H9 (cell line): ENCODE measurements around the gene CDKAL1. TPM values are rescaled to one million over a fixed set of nuclear protein-coding genes. Genes with fewer than 3 reads are reported as not detected.

Experiments used
- DNase-seq: peaks from one replicate; pipeline ENCODE4 v3.0.0-alpha.2; 2017
- H2AFZ ChIP-seq: one replicate; pipeline ENCODE4 v1.6.1; 2013; ENCODE audit warnings: mild to moderate bottlenecking, low read length, control low read depth, moderate library complexity
- H2AK5ac ChIP-seq: 2 replicates; pipeline ENCODE4 v1.6.1; 2013; ENCODE audit warnings: low read length, control low read depth, mixed read lengths; ENCODE audit not compliant: insufficient read length
- H2BK120ac ChIP-seq: one replicate; pipeline ENCODE4 v1.6.1; 2013; ENCODE audit warnings: low read depth, mild to moderate bottlenecking, low read length, control low read depth, inconsistent platforms; ENCODE audit not compliant: poor library complexity, severe bottlenecking
- H2BK12ac ChIP-seq: 2 replicates; pipeline ENCODE4 v1.6.1; 2013; ENCODE audit warnings: low read length, control low read depth, mixed read lengths, low read depth; ENCODE audit not compliant: insufficient read length
- H2BK15ac ChIP-seq: 2 replicates; pipeline ENCODE4 v1.6.1; 2013; ENCODE audit warnings: low read depth, low read length, control low read depth
- H2BK20ac ChIP-seq: one replicate; pipeline ENCODE4 v1.6.1; 2013; ENCODE audit warnings: low read depth, mild to moderate bottlenecking, low read length, control low read depth, inconsistent platforms; ENCODE audit not compliant: poor library complexity, severe bottlenecking
- H2BK5ac ChIP-seq: 2 replicates; pipeline ENCODE4 v1.6.1; 2013; ENCODE audit warnings: low read length, control low read depth, mixed read lengths; ENCODE audit not compliant: insufficient read length
- H3K14ac ChIP-seq: 2 replicates; pipeline ENCODE4 v1.6.1; 2013; ENCODE audit warnings: low read length, control low read depth; ENCODE audit not compliant: insufficient read depth
- H3K18ac ChIP-seq: 2 replicates; pipeline ENCODE4 v1.6.1; 2013; ENCODE audit warnings: low read depth, mild to moderate bottlenecking, mixed read lengths, low read length, control low read depth; ENCODE audit not compliant: insufficient read length
- H3K23ac ChIP-seq: 2 replicates; pipeline ENCODE4 v1.6.1; 2013; ENCODE audit warnings: low read length, control low read depth, mixed read lengths, low read depth; ENCODE audit not compliant: insufficient read length
- H3K23me2 ChIP-seq: 2 replicates; pipeline ENCODE4 v1.6.1; 2013; ENCODE audit warnings: low read depth, mild to moderate bottlenecking, mixed read lengths, low read length, control low read depth; ENCODE audit not compliant: insufficient read length, poor library complexity, severe bottlenecking
- H3K27ac ChIP-seq: 2 replicates; pipeline ENCODE4 v1.5.1; 2013; ENCODE audit warnings: low read length, control low read depth, mixed read lengths, low read depth; ENCODE audit not compliant: insufficient read length
- H3K27me3 ChIP-seq: 2 replicates; pipeline ENCODE4 v1.6.1; 2013; ENCODE audit warnings: low read length, control low read depth, inconsistent platforms; ENCODE audit not compliant: insufficient read depth
- H3K4ac ChIP-seq: 2 replicates; pipeline ENCODE4 v1.6.1; 2013; ENCODE audit warnings: low read depth, mild to moderate bottlenecking, control low read depth, inconsistent platforms, low read length, moderate library complexity
- H3K4me1 ChIP-seq: 2 replicates; pipeline ENCODE4 v1.6.1; 2013; ENCODE audit warnings: low read length, control low read depth, inconsistent platforms; ENCODE audit not compliant: insufficient read depth
- H3K4me2 ChIP-seq: 2 replicates; pipeline ENCODE4 v1.6.1; 2013; ENCODE audit warnings: low read length, control low read depth, mixed read lengths; ENCODE audit not compliant: insufficient read length, insufficient read depth
- H3K56ac ChIP-seq: 2 replicates; pipeline ENCODE4 v1.6.1; 2013; ENCODE audit warnings: low read depth, mild to moderate bottlenecking, mixed read lengths, low read length, control low read depth; ENCODE audit not compliant: insufficient read length
- H3K79me1 ChIP-seq: 2 replicates; pipeline ENCODE4 v1.6.1; 2013; ENCODE audit warnings: low read depth, mild to moderate bottlenecking, moderate library complexity, low read length, control low read depth, inconsistent platforms; ENCODE audit not compliant: insufficient read depth, poor library complexity, severe bottlenecking
- H3K79me2 ChIP-seq: 2 replicates; pipeline ENCODE4 v1.6.1; 2013; ENCODE audit warnings: low read length, control low read depth, inconsistent platforms; ENCODE audit not compliant: insufficient read depth
- H3K9ac ChIP-seq: 2 replicates; pipeline ENCODE4 v1.6.1; 2013; ENCODE audit warnings: low read length, control low read depth, mixed read lengths; ENCODE audit not compliant: insufficient read length; ENCODE audit errors: extremely low read depth
- H3K9me3 ChIP-seq: one replicate; pipeline ENCODE4 v1.6.1; 2013; ENCODE audit warnings: low read depth, low read length, inconsistent platforms; ENCODE audit not compliant: control insufficient read depth
- H3T11ph ChIP-seq: one replicate; pipeline ENCODE4 v1.6.1; 2013; ENCODE audit warnings: mild to moderate bottlenecking, low read length, control low read depth, inconsistent platforms
- H4K20me1 ChIP-seq: one replicate; pipeline ENCODE4 v1.6.1; 2013; ENCODE audit not compliant: control insufficient read depth, insufficient read length, insufficient read depth
- H4K5ac ChIP-seq: 2 replicates; pipeline ENCODE4 v1.6.1; 2013; ENCODE audit warnings: low read depth, mild to moderate bottlenecking, mixed read lengths, low read length, control low read depth; ENCODE audit not compliant: insufficient read length
- H4K8ac ChIP-seq: replicated peaks from 2 replicates; pipeline ENCODE4 v1.6.1; 2013; ENCODE audit warnings: low read length, control low read depth, mixed read lengths, low read depth; ENCODE audit not compliant: insufficient read length
- H4K91ac ChIP-seq: 2 replicates; pipeline ENCODE4 v1.6.1; 2013; ENCODE audit warnings: low read depth, mild to moderate bottlenecking, moderate library complexity, mixed read lengths, low read length, control low read depth; ENCODE audit not compliant: insufficient read length
- H3K27ac Mint-ChIP-seq, 3 experiments: 2 replicates in 2 of 3; 3 replicates in 1 of 3; pipeline ENCODE4 v1.8.0; 2020 to 2021; ENCODE audit warnings: mixed read lengths in 3 of 3, mild to moderate bottlenecking in 1 of 3, moderate library complexity in 1 of 3
- H3K27me3 Mint-ChIP-seq: 2 replicates; pipeline ENCODE4 v1.8.0; 2021; ENCODE audit warnings: low read depth, mild to moderate bottlenecking, moderate library complexity, mixed read lengths
- H3K36me3 Mint-ChIP-seq, 3 experiments: 2 replicates in 2 of 3; 3 replicates in 1 of 3; pipeline ENCODE4 v1.8.0; 2020 to 2021; ENCODE audit warnings: low read depth in 3 of 3, mixed read lengths in 3 of 3; ENCODE audit not compliant: insufficient read depth in 1 of 3
- H3K4me1 Mint-ChIP-seq, 2 experiments: 2 replicates each; pipeline ENCODE4 v1.8.0; 2020; ENCODE audit warnings: mixed read lengths in 2 of 2
- H3K4me3 Mint-ChIP-seq, 2 experiments: 2 replicates in 1 of 2; 3 replicates in 1 of 2; pipeline ENCODE4 v1.8.0; 2020 to 2021; ENCODE audit warnings: mild to moderate bottlenecking in 2 of 2, mixed read lengths in 2 of 2, moderate library complexity in 1 of 2
- H3K9me3 Mint-ChIP-seq, 2 experiments: 2 replicates in 1 of 2; 3 replicates in 1 of 2; pipeline ENCODE4 v1.8.0; 2020; ENCODE audit warnings: mild to moderate bottlenecking in 2 of 2, mixed read lengths in 2 of 2, moderate library complexity in 1 of 2
- WGBS: extraction: QIAGEN DNeasy Blood & Tissue Kit; methylation state at CpG from one replicate; pipeline ENCODE4 v1.1.7; 2013; ENCODE audit warnings: missing lambda C conversion rate, low lambda C conversion rate, mixed read lengths; ENCODE audit not compliant: insufficient read length; ENCODE audit errors: extremely low coverage; 5-methylcytosine and 5-hydroxymethylcytosine counted together
- total RNA-seq: library from RNA; stranded (reverse); gene quantifications from 2 replicates; pipeline ENCODE4 v1.2.1, GENCODE V29; 2021
- TF ChIP-seq, protein P1 (sequence below): fragments of 200-600 bp; sonication (generic); conservative IDR thresholded peaks from 3 replicates; pipeline ENCODE4 v1.8.0; 2021; ENCODE audit warnings: antibody characterized with exemption, mild to moderate bottlenecking

The CDKAL1 gene
- total RNA-seq, 1 experiment from 2014 or later = 23.0 TPM

- Histone ChIP-seq H2BK12ac (no peak overlapping the region), H3K4me2 (no peak overlapping the region), H3K9ac (no peak overlapping the region), H3K23me2 (no peaks in the 10 kb centered on the region), H2BK20ac (no peak overlapping the region), H3K27me3 (no peaks in the 10 kb centered on the region), H3K56ac (no peak overlapping the region), H3K23ac (no peak overlapping the region), H2AK5ac (no peak overlapping the region), H3K9me3 (no peaks in the 10 kb centered on the region), H4K5ac (no peak overlapping the region), H3T11ph (no peak overlapping the region), H3K79me1 (no peaks in the 10 kb centered on the region), H2BK15ac (no peak overlapping the region), H4K91ac (no peak overlapping the region), H3K4ac (no peak overlapping the region), H3K14ac (no peak overlapping the region), H2BK5ac (no peak overlapping the region), H3K4me1 (no peaks in the 10 kb centered on the region), H4K20me1 (no peaks in the 10 kb centered on the region), H3K79me2 (no peaks in the 10 kb centered on the region), H2AFZ (no peak overlapping the region), H3K18ac (no peak overlapping the region), H4K8ac (no peak overlapping the region), H3K27ac (no peak overlapping the region), H2BK120ac (no peak overlapping the region)
- peaks cover 7 to 8% of the 10 kb centered on the region in 2 experiments; a peak in 3 of 5 replicates for H3K9me3 Mint-ChIP-seq
- peaks cover 15 to 16% of the 10 kb centered on the region in 2 experiments for H3K4me1 Mint-ChIP-seq
- WGBS = no CpG with 5 or more reads among the region's 4 CpGs
- H3K4me3 Mint-ChIP-seq = no peak overlapping the region
- TF ChIP-seq, protein P1, sequence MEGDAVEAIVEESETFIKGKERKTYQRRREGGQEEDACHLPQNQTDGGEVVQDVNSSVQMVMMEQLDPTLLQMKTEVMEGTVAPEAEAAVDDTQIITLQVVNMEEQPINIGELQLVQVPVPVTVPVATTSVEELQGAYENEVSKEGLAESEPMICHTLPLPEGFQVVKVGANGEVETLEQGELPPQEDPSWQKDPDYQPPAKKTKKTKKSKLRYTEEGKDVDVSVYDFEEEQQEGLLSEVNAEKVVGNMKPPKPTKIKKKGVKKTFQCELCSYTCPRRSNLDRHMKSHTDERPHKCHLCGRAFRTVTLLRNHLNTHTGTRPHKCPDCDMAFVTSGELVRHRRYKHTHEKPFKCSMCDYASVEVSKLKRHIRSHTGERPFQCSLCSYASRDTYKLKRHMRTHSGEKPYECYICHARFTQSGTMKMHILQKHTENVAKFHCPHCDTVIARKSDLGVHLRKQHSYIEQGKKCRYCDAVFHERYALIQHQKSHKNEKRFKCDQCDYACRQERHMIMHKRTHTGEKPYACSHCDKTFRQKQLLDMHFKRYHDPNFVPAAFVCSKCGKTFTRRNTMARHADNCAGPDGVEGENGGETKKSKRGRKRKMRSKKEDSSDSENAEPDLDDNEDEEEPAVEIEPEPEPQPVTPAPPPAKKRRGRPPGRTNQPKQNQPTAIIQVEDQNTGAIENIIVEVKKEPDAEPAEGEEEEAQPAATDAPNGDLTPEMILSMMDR = no peak
- no peaks in the 10 kb centered on the region for H3K27me3 Mint-ChIP-seq
- DNase-seq = no peak
- peaks cover 7 to 12% (median 7%) of the 10 kb centered on the region in 3 experiments for H3K36me3 Mint-ChIP-seq
- H3K27ac Mint-ChIP-seq = no peak overlapping the region
Measured at GRCh38 chr6:20608356-20608755, 74.1 kb downstream of the CDKAL1 start.
